IPS-NIHi7 (cell line): ENCODE data around the gene RBPJ.
A peak's percentile ranks its signal among the peaks of the same experiment; 100 is the strongest.
"Not testable (repeated sequence)": the region's sequence is repeated elsewhere in the genome, so short reads cannot be mapped to it uniquely, and the experiment has no call there.

Source experiments
- DNase-seq: peaks from one replicate; pipeline ENCODE4 v3.0.0; 2012; ENCODE audit warnings: mixed read lengths; ENCODE audit errors: extremely low spot score

RBPJ gene

GRCh38 chr4:26342328-26343037, 21.7 kb downstream of the RBPJ start:
- no peak for DNase-seq

- DNase-seq: no peak
These were observed 22.2 kb downstream of the RBPJ start for GRCh38 chr4:26343038-26343398.

- DNase-seq: no peak
These were observed 24.2 kb downstream of the RBPJ start for GRCh38 chr4:26344901-26345564.

- DNase-seq: no peak
These were observed 24.7 kb downstream of the RBPJ start for GRCh38 chr4:26345565-26345938.

- DNase-seq: peak; percentile 33
These were observed 25.4 kb downstream of the RBPJ start for GRCh38 chr4:26346203-26346620.

GRCh38 chr4:26349496-26349895, 28.7 kb downstream of the RBPJ start:
- no peak for DNase-seq

- no peak for DNase-seq
These were observed 30.9 kb downstream of the RBPJ start for GRCh38 chr4:26351685-26352084.

- no peak for DNase-seq
These were observed 33.7 kb downstream of the RBPJ start for GRCh38 chr4:26354491-26354890.

GRCh38 chr4:26355392-26356052, 34.7 kb downstream of the RBPJ start:
- no peak for DNase-seq

- no peak for DNase-seq
These were observed 35.3 kb downstream of the RBPJ start for GRCh38 chr4:26356081-26356501.

GRCh38 chr4:26359521-26359920, 38.7 kb downstream of the RBPJ start:
- not testable (repeated sequence) for DNase-seq

GRCh38 chr4:26360273-26360672, 39.5 kb downstream of the RBPJ start:
- DNase-seq: no peak

GRCh38 chr4:26360864-26361263, 40.0 kb downstream of the RBPJ start:
- DNase-seq: no peak

GRCh38 chr4:26361297-26361696, 40.5 kb downstream of the RBPJ start:
- DNase-seq: no peak

- no peak for DNase-seq
These were observed 42.1 kb downstream of the RBPJ start for GRCh38 chr4:26362745-26363439.

GRCh38 chr4:26365537-26366150, 44.8 kb downstream of the RBPJ start:
- no peak for DNase-seq

GRCh38 chr4:26367811-26368210, 47.0 kb downstream of the RBPJ start:
- no peak for DNase-seq

- no peak for DNase-seq
These were observed 47.9 kb downstream of the RBPJ start for GRCh38 chr4:26368685-26369084.

GRCh38 chr4:26369132-26369531, 48.3 kb downstream of the RBPJ start:
- DNase-seq: no peak

- no peak for DNase-seq
These were observed 48.8 kb downstream of the RBPJ start for GRCh38 chr4:26369581-26369980.

GRCh38 chr4:26372076-26372475, 51.3 kb downstream of the RBPJ start:
- no peak for DNase-seq
